Limb (tissue), 2 donors: ENCODE results near the gene DNAJB1.
"Not testable (repeated sequence)": the region's sequence is repeated elsewhere in the genome, so short reads cannot be mapped to it uniquely, and the experiment has no call there.

Experiments
- DNase-seq, 2 donors: peaks; one replicate each; pipeline ENCODE4 v3.0.0-alpha.2; 2016; ENCODE audit errors: extremely low spot score in 2 of 2

The DNAJB1 gene

DNA sequence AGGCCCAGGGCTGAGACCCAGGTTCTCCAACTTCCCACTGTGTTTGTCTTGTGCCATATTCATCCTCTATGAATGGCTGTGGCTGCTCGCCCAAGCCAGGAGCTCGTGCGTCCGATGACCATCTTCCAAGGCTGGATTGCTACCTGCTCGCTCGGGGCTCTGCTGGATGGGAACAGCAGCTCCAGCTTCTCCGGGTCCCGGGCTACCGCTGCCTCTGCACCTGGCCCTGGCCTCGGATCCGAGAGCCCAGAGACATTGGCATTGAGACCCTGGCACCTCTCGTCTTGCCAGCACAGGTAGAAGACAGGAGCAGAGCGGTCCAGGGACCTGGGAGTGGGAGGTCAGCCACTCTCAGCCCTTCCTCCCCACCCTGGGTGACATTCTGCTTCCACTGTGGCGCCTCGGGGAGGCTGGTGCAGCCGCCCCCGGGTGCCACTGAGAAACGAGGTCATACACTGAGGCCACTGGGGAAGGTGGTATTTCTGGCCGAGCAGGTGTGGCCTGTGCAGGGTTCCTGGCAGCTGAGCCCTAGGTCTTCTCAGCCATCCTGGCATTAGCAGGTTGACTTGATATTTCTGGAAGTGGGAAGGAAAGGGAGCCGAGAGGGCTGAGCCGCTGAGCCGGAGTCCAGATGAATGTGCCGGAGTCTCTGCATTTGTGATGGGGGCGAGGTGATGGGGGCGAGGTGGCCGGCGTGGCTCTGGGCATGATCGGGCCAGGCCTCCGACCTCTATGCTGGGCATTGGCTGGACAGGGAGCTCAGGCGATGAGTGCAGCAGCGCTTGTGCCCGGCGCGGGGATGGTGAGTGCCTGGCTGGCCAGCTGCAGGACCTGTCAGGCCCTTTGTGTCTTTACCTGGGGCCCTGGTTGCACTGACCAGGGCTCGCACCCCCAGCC, 35.1 kb upstream of the DNAJB1 start:
- no peak for DNase-seq

DNA sequence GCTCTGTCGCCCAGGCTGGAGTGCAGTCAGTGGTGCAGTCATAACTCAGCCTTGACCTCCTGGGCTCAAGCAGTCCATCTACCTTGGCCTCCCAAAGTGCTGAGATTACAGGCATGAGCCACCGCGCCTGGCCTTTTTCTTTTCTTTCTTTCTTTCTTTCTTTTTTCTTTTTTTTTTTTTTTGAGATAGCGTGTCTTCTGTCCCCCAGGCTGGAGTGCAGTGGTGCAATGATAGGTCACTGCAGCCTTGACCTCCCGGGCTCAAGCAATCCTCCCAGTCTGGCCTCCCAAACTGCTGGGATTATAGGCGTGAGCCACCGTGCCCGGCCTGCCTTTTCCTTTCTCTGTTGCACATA, 33.8 kb upstream of the DNAJB1 start:
- DNase-seq, result not testable (repeated sequence)

DNA sequence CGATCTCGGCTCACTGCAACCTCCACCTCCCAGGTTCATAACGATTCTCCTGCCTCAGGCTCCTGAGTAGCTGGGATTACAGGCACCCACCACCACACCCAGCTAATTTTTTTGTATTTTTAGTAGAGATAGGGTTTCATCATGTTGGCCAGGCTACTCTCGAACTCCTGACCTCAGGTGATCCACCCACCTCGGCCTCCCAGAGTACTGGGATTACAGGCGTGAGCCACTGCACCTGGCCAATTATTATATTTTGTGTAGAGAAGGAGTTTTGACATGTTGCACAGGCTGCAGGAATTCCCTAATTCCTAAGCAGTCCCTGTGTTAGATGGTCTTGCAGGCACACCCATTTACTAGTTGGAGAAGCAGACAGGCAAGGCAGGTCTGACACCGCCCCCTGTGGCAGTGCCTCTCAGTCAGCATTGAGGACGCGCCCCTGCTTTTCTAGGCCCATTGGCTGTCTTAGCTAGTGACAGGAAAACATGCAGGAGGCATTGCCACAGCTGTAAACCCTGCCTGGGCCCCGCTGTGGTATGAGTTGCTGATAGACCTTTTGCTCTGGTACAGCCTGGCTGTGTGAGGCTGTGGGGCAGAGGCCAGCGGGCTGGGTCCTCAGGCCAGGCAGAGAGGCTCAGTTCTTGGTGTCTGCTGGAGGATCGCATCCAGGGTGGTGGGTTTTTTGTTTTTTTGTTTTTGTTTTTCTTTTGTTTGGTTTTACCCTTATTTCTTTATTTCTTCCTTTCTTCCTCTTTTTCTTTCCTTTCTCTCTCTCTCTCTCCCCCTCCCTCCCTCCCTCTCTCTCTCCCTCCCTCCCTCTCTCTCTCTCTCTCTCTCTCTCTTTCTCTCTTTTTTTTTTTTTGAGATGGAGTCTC, 33.2 kb upstream of the DNAJB1 start:
- DNase-seq, result peak; percentile 61 to 67

- DNase-seq, result no peak
Observed at GRCh38 chr19:14550201-14550754, 32.1 kb upstream of the DNAJB1 start.

DNA sequence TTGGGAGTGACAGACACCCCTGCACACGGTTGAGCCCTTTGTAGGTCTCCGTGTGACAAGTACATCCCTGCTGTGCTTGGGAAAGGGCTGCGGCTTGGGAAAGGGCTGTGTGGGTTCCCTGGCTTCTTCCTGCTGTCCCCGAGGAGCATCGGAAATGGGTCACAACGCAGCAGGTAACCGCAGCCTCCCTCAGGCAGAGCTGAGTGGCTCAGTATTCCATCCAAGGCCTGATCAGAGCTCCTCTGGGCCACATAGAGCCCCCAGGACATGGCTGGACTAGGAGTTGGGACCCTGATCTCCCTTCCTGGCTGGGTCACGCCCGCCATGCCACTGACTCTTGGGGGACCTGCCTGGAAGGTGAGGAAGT, 27.5 kb upstream of the DNAJB1 start:
- no peak for DNase-seq

DNA sequence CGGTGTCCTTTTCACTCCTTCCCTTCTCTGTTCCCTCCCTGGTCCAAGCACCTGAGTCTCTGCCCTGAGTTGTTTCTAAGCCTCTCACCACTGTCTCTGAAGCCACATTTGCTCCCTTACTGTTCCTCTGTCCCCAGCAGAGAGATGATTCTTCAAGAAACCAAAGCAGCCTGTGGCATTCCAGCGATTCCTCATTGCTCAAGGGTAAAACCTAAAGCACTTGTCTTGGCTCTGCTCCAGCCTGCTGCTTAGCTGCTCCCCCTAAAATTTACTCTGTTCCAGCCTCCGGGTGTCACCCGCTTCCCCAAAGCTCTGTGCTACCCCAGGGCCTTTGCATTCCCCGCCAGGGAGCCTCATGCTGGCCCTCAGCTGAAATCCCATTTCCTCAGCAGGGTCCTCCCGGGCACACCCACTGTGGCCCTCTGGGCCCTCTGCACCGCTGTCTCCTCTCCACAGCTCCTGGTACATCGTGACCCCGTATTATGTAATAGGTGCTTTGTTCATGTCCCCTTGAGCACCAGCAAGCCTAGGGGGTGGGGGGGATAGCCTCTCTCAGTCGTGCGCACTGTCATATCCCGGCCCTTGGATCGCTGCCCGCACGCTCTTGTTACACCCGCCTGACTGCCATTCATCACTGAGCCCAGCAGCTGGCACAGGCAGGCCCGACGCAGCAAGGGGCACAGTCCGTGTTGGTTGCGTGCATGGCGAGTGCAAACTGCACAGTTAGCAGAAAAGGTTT, 26.9 kb upstream of the DNAJB1 start:
- DNase-seq, result peak; percentile 54 to 76

GRCh38 chr19:14544047-14544446, 25.9 kb upstream of the DNAJB1 start:
- no peak for DNase-seq

DNA sequence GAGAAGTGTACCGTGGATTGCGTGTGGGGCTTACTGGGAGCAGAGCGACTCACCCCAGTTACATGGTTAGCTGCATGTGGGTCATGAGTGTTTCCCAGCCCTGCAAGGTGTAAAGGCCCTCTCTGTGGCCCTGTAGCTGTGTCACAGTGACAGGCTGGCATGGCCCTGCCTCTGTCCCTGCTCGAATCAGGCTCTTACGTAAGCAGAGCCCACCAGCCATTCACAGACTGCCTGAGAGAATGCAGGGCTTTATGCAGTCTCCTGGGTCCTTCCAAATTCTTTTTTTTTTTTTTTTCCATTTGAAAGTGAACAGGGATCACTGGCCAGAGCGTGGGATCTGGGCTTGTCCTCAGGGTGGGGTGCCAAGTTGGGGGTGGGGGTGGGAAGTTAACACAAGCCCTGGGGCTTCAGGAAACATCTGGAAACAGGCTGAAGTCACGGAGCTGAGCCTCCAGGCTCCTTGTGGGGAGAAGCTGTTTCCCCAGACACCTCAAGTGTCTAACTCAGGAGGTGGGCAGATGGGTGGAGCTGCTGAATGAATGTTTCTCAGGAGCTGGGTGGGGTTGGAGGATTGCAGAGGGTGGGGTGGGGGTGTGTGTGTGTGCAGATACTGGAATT, 24.6 kb upstream of the DNAJB1 start:
- peak in 1 of 2 donors; percentile 48 for DNase-seq

DNA sequence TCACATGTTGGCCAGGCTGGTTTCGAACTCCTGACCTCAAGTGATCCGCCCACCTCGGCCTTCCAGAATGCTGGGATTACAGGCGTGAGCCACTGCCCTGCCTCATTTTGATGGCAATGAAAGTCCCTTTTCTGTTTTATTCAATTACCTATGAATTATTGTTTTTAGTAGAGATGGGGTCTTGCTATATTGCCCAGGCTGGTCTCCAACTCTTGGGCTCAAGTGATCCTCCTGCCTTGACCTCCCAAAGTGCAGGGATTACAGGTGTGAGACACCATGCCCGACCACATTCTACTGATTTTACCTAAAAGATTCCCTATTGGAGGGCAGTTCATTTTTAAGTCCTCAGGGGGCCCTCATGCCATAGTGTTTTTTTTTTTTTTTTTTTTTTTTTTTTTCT, 23.8 kb upstream of the DNAJB1 start:
- not testable (repeated sequence) for DNase-seq

GRCh38 chr19:14540741-14541525, 22.7 kb upstream of the DNAJB1 start:
- DNase-seq, result no peak

DNA sequence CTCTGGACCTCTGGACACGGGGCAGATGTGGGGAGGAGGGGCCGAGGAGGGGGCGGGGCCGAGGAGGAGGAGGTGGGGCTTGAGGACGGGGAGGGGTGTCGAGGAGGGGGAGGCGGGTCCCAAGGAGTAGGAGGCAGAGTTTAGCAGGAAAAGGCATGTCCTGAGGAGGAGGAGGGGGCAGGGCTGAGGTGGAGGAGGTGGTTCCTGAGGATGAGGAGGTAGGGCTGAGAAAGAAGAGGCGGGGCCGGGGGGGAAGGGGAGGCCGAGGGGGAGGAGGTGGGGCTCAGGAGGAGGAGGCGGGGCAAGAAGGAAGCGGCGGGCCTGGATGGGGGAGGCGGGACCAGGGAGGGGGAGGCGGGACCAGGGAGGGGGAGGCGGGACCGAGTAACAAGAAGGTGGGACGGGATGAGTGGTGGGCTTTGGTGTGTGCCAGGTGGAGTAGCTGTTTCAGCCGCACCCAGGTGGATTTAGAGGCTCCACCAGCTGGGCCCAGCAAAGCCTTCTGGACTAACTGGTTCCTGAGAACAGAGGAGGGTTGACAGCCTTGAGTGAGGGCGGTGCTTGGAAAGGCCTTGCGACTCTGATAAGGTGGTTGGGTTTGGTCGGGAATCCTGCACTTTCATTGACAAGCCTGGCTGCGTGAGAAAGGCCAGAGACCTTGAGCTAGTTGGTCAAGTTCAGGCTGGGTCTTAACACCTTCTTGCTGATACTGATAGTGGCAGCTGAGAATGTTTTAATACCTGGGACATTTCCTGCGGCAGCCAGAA, 18.9 kb upstream of the DNAJB1 start:
- peak in 1 of 2 donors; percentile 74 for DNase-seq

GRCh38 chr19:14533450-14533849, 15.3 kb upstream of the DNAJB1 start:
- no peak for DNase-seq

GRCh38 chr19:14530506-14530905, 12.3 kb upstream of the DNAJB1 start:
- no peak for DNase-seq

- no peak for DNase-seq
Observed at GRCh38 chr19:14530005-14530348, 11.8 kb upstream of the DNAJB1 start.

GRCh38 chr19:14529254-14530004, 11.2 kb upstream of the DNAJB1 start, which contains the start of gene TECR:
TSS of gene TECR (plus strand) at chr19:14529594. CDS start at chr19:14529697, 103 bp downstream.
- DNase-seq, result peak; percentile 99

DNA sequence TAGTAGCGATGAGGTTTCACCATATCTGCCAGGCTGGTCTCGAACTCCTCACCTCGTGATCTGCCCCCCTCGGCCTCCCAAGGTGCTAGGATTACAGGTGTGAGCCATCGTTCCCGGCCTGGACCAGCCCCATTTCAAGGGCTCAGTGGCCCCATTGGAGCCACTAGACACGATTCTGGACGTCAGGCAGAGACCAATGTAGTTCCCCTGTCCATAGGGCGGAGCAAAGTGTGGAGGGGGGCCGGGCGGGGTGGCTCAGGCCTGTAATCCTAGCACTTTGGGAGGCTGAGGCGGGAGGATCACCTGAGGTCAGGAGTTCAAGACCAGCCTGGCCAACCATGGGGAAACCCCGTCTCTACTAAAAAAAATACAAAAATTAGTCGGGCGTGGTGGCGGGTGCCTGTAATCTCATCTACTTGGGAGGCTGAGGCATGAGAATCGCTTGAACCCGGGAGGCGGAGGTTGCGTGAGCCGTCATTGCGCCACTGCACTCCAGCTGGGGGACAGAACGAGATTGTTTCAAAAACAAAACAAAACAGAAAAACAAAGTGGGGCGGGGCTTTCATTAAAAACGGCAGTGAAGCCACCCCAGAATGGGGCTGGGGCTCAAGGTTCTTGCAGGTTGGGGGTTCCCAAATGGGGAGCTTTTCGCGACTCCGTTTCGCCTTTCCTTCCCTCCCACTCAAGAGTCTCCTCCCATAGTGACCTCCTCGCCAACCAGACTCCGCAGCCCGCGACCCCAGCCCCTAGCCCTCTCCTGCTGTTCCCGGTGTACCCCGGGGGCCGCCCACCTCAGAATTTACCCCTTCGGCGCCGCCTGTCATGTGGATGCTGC, 10.4 kb upstream of the DNAJB1 start:
- no peak for DNase-seq

GRCh38 chr19:14526423-14526822, 8.2 kb upstream of the DNAJB1 start:
- DNase-seq, result no peak

DNA sequence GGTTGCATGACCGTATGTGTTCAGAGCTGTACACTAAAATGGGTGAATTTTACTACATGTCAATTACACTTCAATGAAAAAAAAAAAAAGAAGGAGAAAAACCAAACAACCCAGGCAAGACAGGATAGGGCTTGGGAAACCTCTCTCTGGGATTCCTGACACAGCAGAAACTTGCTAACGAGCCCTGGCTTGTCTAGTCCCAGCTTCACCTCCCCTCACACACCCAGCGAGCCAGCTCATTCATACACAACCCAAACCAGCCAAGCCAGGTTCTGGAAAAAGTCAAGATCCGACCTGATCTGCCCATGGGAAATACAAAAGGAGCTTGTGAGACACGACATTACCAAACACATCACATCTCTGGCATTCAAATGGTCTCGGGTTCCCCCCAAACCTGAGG, 7.5 kb upstream of the DNAJB1 start:
- no peak for DNase-seq
